ENCODE results near the gene PEX16.
A peak's percentile ranks its signal among the peaks of the same experiment; 100 is the strongest.

The PEX16 gene

DNA sequence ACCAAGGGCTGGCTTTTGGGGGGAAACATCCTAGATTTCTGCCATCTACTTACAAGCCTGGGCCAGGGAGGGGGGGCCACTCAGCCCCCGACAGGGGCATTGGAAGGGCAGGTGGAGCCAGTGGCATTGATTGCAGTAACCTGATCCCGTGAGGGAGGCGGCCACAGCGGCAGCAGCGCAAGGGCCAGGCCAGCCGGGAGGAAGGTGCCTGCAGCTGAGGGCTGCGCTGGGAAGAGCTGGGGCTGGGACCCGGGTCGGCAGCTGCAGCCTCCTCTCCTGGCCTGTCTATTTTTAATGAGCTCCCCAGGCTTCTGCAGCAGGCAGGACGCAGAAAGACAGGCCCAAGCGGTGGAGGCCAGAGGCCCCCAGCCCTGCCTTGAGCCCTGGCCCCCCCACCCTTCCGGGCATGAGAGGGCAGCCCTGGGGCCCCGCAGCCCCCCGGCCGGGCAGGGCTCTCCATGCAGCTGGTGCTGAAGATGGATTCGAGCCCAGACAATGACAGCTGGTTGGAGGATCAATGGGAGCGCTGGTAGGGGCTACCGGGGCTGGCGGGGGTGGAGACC lies 21.2 kb downstream of the PEX16 start:
- no peak for DNase-seq

DNA sequence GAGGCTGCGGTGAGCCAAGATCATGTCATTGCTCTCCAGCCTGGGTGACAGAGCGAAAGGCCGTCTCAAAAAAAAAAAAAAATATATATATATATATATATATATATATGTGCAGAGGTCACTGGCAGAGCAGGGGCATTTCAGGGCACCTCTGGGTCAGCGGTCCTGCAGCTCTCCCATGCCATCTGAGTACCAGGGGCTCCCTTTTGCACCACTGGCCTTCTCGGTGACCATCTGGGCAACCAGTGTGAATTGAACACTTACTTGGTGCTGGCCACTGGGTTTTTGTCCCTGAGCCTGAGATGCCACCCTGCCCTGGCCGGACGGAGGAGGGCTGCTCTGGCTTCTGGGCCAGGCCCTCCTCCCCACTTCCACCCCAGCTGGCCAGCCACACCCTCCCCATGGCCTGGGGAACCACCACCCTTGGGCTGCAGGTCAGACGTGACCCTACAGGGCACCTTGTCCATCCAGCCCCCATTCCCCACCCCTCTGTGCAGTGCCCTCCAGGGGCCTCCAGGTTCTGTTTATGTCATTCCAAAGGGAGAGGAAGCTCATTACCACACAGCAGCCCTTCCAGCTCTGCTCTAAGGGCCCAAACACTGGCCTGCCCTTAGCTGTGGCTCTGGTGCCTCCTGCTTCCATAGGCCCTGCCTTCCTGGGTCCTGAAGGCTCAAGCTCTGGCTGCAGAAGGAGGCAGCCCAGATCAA lies 22.0 kb downstream of the PEX16 start:
- no peak for DNase-seq

GRCh38 chr11:45894555-45895247 lies 23.0 kb downstream of the PEX16 start:
- DNase-seq, result no peak

- DNase-seq, result no peak
Measured at GRCh38 chr11:45892856-45893255, 24.8 kb downstream of the PEX16 start.

- no peak for DNase-seq
Measured at GRCh38 chr11:45890886-45891550, 26.7 kb downstream of the PEX16 start.

DNA sequence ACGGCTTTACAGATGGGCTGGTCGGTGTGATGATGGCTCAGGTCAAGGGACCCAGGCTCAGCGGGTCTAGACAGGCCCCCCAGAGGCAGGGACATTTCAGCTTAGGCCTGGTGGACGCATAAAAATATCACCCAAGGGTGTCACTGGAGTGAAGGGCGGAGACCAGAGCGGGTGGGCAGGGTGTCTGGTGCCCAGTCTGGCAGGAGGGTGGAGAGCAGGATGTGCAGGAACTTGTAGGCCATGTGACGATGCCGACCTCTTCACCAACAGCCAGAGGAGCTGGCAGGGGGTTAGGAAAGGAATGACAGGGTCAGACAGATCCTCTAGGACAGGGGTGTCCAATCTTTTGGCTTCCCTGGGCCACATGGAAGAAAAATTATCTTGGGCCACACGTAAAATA lies 27.7 kb downstream of the PEX16 start:
- no peak for DNase-seq

DNA sequence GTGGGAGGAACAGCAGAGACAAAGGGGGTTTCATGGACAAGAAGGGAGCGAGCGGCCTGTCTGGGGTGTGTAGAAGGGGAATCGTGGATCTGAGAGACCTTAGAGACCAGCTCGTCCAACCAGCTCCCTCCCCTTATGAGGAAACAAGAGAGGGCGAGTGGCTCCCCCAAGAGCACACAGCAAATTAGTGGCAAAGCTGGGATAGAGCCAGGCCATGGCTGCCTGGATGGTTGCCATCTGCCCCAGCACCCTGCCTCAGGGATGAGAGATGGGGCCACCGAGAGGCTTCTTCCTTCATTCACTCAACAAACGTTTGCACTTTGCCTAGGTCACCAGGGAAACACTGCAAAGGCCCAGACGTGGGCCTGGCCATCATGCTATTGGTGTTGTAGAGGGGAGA lies 28.1 kb downstream of the PEX16 start:
- DNase-seq, result no peak

- no peak for DNase-seq
Measured at GRCh38 chr11:45887587-45887986, 30.1 kb downstream of the PEX16 start.

DNA sequence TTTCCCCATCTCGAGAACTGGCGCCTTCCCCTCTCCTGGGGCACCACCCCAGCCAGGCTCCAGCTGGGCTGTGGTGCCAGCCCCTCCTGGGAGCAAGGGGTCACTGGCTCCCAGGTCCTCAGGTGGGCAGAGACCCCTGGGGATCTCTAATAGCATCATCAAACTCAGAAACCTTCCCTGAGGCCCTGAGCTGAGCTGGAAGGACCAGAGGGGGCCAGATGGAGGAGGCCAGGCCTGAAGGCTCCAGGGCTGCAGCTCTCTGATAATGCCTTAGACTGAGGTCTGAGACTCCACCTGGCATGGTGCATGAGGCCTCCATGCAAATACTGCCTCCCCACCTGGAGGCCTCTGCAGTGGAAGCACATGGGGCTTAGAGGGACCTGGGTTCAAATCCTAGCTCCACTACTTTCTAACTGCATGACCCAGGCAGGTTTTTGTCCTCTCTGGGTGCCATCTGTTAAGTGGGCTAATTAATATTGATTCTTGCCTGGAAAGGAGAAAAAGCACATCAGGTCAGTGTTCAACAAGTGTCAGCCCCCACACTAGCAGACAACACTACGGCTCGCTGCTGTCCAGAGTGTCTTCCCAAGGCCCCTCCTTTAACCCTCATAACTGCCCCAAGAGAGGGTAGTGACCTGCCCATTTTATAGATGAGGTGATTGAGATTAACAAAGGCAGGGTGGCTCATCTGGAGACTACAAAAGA lies 30.7 kb downstream of the PEX16 start:
- DNase-seq, result no peak

- DNase-seq, result no peak
Measured at GRCh38 chr11:45885921-45886721, 31.6 kb downstream of the PEX16 start.

DNA sequence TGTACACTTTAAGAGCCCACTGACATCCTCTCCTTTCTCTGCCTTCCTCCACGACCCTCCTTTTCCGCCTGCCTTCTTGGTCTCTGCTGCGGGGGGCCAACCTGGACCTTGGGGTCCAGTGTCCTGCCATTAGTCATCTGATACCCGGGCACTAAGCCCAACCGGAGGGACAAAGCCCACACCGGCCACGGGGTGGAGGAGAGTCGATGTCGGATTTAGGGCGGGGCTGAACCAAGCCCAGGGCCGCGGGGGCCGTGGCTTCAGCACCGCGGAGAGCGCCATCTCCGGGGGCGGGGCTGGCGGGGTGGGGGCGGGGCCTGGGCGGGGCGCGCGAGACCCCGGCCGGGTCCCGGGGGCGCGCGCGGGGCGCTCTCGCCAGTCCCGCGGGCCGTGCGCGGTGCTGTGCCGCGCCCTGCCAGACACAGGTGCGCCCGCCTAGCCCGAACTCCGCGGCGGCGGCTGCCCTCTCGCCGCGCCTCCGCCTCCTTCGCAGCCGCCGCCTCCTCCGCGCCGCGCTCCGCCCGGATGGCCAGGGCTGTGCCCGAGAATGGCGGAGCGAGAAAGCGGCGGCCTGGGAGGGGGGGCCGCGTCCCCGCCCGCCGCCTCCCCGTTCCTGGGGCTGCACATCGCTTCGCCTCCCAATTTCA lies 32.3 kb downstream of the PEX16 start, which contains the start of gene MAPK8IP1:
TSS of gene MAPK8IP1 (plus strand) at position 378 of the 647 bp plus-strand sequence. CDS start at position 548, 170 bp downstream.
- DNase-seq, result peak; percentile 19

DNA sequence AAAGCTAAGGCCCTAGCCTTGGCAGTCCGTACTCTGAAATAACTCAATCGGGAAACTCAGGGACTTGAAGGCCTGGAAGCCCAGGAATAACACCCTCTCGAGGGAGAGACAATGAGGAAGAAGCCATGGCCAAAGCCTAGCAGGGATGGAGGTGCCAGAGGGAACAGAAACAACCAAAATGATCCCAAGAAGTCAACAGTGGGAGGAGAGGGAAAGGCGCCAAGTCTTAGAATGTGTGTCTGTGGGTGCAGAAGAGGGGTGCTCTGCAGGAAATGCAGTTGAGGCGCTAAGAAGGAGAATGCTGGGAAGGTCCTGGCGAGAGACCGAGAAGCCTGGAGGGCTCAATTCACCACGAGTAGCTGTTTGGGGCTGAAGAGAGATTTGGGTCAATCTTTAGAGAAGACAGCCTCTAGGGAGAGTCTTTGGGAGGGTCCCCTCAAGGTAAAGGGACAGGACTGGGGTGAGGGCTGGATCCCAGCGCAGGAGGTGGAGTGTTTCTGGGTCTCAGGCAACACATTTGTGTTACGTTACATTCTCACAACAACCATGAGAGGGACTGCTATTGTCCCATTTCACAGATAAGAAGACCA lies 33.0 kb downstream of the PEX16 start:
- DNase-seq, result no peak

DNA sequence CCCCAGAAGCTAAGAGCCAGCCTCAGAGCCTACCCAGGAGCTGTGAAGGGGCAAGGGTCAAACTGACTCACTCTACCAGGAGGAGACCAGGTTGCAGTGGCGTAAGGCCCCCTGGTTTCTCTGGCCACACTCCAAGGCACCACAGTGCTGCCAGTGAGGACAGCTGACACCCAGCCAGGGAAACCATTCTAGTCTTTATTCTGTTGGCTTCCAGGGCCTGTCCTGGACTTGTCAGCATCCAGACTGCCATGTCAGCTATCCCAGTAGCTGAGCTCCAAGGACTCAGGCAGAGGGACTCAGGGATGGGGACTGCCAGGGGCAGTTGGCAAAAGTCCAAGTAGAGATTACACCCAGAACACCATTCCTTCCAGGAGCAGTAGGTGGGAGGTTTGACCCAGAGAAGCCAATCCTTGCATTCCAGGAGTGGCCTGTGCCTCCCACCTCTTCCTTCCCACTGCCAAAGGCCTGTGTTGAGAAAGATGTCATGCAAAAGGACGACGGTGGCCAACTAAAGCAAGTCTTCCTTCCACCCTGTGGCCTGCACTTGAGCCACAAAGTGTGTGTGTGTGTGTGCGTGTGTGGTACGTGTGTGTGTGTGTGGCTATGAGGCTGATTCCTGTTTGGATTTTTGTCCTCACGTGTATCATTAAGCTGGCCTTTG lies 35.8 kb downstream of the PEX16 start:
- DNase-seq, result no peak

- DNase-seq, result no peak
Measured at GRCh38 chr11:45880772-45881570, 36.7 kb downstream of the PEX16 start.

DNA sequence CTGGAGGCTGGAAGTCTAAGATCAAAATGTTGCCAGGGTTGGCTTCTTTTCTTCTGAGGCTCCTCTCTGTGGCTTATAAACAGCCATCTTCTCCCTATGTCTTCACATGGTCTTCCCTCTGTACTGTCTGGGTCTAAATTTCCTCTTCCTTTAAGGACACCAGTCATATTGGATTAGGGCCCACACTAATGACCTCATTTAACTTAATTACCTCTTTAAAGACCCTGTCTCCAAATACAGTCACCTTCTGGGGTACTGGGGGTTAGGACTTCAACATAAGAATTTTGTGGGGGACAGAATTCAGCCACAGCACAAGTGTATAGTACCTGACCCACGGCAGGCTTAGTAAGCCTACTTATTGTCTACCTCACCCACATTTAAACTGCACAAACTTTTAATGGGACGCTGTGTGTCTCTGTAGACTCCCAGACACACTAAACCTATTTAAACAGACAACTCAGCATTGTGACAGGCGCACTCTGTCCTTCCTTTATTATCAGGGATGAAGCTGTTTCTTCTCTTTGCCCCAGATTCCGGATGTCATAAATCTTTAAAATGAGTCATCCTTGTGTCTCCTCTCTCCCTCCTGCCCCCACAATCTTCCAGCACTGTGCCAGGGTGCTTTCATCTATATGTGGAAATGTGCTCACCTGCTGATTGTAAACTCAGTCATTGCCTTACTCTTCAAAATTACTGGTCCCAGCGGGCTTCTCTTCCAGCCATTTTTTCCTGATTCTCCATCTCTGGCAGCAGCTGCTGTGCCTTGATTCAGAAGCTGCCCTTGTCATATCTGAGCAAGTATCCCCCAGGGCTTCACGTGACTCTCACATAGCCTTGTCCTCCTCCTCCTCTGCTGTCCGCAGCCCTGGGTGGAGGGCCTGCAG lies 37.6 kb downstream of the PEX16 start:
- peak; percentile 22 for DNase-seq

DNA sequence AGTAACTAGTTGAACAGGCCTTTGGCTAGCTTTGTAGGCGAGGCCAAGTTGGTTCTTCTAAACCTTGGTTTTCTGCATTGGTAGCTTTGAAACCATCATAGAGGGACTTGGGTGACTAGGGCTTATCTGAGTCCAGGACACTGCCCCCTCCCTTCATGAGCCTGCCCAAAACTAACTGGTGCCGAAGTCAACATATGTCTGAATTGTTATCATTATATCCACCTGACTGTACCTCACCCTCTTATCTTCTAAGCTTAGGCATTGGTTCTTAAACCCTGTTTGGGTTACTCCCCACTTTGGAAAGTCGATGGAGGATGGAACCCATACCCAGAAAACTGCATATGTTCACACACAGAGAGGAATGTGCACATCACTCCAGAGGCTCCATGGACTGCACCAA lies 39.8 kb downstream of the PEX16 start:
- DNase-seq, result no peak

DNA sequence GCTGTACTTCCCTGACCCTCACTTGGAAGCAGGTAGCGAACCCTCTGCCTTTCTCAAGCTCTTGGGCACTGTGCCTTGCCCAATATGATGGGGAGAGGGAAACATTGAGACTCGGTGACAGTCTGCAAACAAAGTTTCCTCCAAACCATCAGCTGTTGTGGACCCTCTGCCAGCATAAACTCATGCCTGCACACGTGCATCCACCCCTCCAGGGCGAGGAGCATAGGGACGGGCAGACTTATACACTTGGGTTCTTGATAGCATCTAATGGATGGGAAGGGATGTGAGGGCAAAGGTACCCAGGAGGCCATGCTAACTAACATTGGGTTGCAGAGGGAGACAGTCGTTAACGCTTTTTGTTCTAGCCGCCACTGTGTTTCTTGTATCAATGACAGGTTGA lies 40.5 kb downstream of the PEX16 start:
- no peak for DNase-seq

DNA sequence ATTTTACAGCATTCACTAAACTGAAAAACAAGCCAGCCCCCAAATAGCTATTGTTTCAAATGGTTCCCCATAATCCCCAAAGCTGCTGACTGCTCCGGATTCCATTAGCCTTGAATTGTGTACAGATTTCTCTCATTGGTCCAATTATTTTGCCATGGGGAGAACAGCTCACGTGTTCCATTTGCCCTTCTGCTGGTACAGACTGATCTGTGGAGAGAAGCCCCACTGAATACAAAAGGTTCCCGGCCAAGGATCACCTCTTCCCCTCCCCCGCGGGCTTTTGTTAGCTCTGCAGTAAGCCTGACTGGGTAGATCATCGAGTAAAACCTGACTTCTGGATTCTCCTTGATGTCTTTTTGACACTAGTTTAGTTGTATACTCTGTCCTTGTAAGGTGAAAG lies 41.3 kb downstream of the PEX16 start:
- no peak for DNase-seq

Data from fibroblast of upper back skin (primary cell).